GM10847 (cell line): ENCODE measurements around the gene CELF4.

Experiments
- POLR2A ChIP-seq: IDR thresholded peaks from 2 replicates; pipeline ENCODE4 v1.6.1; 2011; ENCODE audit not compliant: insufficient read length; ENCODE audit errors: extremely low read depth

Gene CELF4

GRCh38 chr18:37327063-37327577, 238.5 kb downstream of the CELF4 start:
- TF ChIP-seq POLR2A, result no peak

GRCh38 chr18:37322492-37323035, 243.0 kb downstream of the CELF4 start:
- TF ChIP-seq POLR2A, result no peak

GRCh38 chr18:37321582-37322491, 243.8 kb downstream of the CELF4 start:
- no peak for TF ChIP-seq POLR2A

- no peak for TF ChIP-seq POLR2A
Observed at GRCh38 chr18:37320317-37320716, 245.3 kb downstream of the CELF4 start.

GRCh38 chr18:37318360-37319355, 246.9 kb downstream of the CELF4 start:
- TF ChIP-seq POLR2A, result no peak

- no peak for TF ChIP-seq POLR2A
Observed at GRCh38 chr18:37317486-37317885, 248.1 kb downstream of the CELF4 start.

GRCh38 chr18:37316468-37316867, 249.1 kb downstream of the CELF4 start:
- no peak for TF ChIP-seq POLR2A

- TF ChIP-seq POLR2A, result no peak
Observed at GRCh38 chr18:37315935-37316334, 249.7 kb downstream of the CELF4 start.

- no peak for TF ChIP-seq POLR2A
Observed at GRCh38 chr18:37314534-37314933, 251.1 kb downstream of the CELF4 start.

GRCh38 chr18:37313624-37314023, 252.0 kb downstream of the CELF4 start:
- TF ChIP-seq POLR2A, result no peak

GRCh38 chr18:37309861-37310260, 255.7 kb downstream of the CELF4 start:
- no peak for TF ChIP-seq POLR2A

- TF ChIP-seq POLR2A, result no peak
Observed at GRCh38 chr18:37309059-37309458, 256.5 kb downstream of the CELF4 start.

GRCh38 chr18:37307181-37307580, 258.4 kb downstream of the CELF4 start:
- TF ChIP-seq POLR2A, result no peak

GRCh38 chr18:37306432-37306831, 259.2 kb downstream of the CELF4 start:
- TF ChIP-seq POLR2A, result no peak

- TF ChIP-seq POLR2A, result no peak
Observed at GRCh38 chr18:37305066-37305465, 260.5 kb downstream of the CELF4 start.

- TF ChIP-seq POLR2A, result no peak
Observed at GRCh38 chr18:37304012-37304680, 261.5 kb downstream of the CELF4 start.
